ENCODE results near the gene COL9A3. TPM values are rescaled to one million over a fixed set of nuclear protein-coding genes. Genes with fewer than 3 reads are reported as not detected.

Gene COL9A3
- polyA plus RNA-seq, 3 donors, result 14.5 to 27.3 (median 20.8) TPM

GRCh38 chr20:62792182-62792939 is 24.5 kb upstream of the COL9A3 start:
- DNase-seq (ENCODE audit: extremely low read depth in 1 of 11, low read depth in 9 of 11, low spot score in 4 of 11), result no peak

DNA sequence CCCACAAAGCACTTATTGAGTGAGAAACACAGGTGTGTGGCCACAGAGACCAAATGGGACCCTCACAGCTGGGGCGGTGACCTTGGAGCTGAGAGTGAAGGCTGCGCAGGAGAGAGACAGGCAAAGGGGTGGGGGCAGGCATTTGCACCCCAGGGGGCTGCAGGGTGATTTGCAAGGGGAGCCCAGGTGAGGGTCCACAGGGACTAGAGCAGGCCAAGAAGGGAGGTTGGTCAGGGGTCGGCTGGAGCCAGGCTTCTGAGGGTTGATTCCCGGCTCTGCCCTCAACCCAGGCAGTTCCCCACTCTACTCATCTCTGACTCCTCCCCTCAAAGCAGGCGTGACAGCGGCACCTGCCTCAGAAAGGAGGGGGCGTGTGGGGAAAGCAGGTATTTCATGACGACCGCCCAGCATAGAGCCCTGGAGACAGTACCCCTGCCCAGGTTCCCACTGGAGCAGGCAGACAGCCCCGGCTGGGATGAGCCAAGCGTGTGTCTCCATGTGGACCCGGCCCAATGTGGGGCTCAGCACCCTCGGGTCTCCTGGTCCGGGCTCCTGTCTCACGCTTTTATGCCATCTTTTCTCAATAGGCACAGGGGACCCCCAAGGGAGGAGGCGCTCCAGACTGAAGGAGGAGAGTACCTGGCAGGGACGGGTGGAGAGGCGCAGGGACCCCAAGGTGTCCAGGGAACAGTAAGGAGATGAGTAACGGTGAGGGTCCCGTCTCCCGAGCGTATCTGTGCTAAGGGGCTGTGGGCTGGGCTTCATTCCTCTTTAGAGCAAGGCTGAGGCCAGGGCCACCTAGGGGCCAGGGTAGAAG is 23.7 kb upstream of the COL9A3 start:
- no peak for DNase-seq (ENCODE audit: extremely low read depth in 1 of 11, low read depth in 9 of 11, low spot score in 4 of 11)

GRCh38 chr20:62793757-62794006 is 23.2 kb upstream of the COL9A3 start:
- no peak for DNase-seq (ENCODE audit: extremely low read depth in 1 of 11, low read depth in 9 of 11, low spot score in 4 of 11)

DNA sequence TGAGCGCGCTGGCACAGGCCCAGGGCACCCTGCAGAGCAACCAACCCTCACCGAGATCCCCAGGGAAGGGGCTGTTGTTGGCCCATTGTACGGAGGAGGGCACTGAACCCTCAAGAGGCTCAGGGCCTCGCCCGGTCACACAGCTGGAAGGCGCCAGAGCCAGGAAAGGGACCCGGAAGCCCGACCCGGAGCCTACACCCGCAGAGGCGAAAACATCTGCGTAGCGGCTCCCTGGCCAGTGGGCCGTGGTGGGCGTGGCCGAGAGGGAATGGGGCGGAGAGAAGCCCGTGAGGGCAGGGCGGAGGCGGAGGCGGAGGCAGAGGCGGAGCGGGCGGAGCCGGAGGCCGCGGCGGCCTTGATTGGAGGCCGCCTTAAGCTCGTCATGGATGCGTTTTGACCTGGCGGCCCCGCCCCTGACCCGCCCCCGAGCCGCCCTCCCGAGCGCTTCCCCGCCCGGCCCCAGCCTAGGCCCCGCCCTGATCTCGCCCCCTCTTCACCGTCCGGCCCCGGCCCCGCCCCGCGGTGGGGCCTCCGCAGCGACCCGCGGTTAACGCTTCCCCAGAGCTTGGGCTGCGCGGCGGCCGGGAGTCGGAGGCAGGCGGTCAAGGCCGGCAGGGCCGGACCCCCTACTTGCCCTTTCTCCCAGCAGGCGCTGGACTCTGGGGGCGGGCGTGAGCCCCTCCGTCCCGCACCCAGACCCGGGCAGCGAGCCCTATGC is 22.7 kb upstream of the COL9A3 start:
- DNase-seq (ENCODE audit: extremely low read depth in 1 of 11, low read depth in 9 of 11, low spot score in 4 of 11), result peak in 10 of 11 donors; percentile 78 to 94 (median 92)

DNA sequence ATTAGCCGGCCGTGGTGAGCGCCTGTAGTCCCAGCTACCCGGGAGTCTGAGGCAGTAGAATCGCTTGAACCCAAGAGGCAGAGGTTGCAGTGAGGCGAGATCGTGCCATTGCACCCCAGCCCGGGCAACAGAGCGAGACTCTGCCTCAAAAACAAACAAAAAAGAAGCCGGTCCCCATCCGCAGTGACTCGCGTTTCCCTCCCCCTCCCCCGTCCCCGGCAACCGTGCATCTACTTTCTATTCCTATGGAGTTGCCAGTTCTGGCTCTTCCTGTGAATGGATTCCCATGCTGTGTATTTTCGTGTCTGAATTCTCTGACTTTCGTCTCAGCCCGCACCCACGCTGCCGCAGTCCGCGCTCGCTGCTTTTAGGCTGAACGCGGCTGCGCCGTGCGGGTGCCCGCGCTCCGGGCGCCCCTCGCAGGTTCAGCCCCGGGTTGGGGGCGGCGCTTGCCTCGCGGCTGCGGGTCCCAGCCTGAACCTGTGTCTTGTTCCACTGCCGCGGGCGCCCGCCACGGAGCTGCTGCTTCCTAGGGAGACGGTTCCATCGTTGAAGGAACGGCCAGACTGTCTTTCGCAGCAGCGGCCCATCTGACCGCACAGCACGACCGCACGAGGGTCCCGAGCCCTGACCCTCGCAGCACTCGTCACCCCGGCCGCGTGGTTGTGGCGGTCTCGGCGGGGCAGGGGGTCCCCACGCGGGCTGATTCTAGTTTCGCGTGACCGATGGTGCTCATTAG is 21.7 kb upstream of the COL9A3 start:
- DNase-seq (ENCODE audit: extremely low read depth in 1 of 11, low read depth in 9 of 11, low spot score in 4 of 11), result no peak

GRCh38 chr20:62796699-62797491 is 20.0 kb upstream of the COL9A3 start:
- no peak for DNase-seq (ENCODE audit: extremely low read depth in 1 of 11, low read depth in 9 of 11, low spot score in 4 of 11)

DNA sequence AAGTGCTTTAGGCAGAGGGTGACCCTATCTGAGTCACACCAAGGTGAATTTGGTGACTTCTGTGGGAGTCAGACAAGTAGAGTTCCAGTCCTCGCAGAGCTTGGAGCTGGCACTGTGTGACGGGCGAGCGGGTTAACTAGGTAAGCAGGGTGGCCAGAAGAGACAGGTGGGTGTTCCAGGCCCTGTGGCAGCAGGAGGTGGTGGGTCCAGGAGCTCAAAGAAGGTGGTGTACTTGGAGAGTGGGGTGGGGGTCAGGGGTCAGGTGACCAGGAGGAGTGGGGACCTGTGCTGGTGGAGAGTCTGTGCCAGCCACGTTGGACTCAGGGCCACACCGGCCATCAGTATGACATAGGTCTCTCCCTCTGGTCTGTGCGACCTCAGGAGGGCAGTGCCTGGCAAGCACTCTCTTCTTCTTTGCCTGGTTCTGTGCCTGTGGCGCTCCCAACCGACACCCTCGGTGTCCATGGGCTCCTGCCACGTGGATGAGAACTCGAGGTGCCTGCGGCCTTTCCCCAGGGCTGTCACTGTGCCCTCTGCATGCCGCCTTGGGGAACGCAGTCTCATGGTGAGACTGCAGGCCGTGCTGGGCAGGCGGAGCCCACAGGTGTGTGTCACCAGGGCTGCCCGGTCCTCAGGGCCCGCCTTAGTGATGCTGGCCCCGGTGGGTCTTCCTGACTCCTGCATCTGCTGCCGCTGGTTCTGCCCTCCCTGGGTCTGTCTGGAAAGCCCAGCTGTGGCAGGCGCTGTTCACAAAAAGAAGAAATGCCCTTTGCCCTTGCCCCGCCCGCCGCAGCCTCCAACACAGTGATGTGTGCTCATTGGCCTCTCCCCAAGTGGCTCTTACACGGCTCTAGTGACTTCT is 18.9 kb upstream of the COL9A3 start:
- DNase-seq (ENCODE audit: extremely low read depth in 1 of 11, low read depth in 9 of 11, low spot score in 4 of 11), result no peak

- DNase-seq (ENCODE audit: extremely low read depth in 1 of 11, low read depth in 9 of 11, low spot score in 4 of 11), result no peak
These were observed 17.8 kb upstream of the COL9A3 start for GRCh38 chr20:62799036-62799435.

DNA sequence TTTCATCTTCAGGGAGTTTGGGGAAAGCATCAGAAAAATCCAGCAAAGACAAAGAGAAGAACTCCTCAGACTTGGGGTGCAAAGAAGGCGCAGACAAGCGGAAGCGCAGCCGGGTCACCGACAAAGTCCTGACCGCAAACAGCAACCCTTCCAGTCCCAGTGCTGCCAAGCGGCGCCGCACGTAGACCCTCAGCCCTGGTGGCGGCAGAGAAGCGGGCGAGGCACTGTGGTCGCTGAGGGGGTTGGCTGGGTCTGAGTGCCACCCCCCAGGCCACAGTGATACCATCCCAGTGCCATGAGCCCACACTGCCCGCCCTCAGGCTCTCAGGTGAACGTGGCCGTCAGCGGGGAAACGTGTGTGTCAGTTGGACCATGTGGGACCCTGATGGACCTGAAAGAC is 17.4 kb upstream of the COL9A3 start:
- no peak for DNase-seq (ENCODE audit: extremely low read depth in 1 of 11, low read depth in 9 of 11, low spot score in 4 of 11)

- DNase-seq (ENCODE audit: extremely low read depth in 1 of 11, low read depth in 9 of 11, low spot score in 4 of 11), result no peak
These were observed 17.0 kb upstream of the COL9A3 start for GRCh38 chr20:62799873-62800272.

GRCh38 chr20:62800314-62801259 is 16.3 kb upstream of the COL9A3 start:
- no peak for DNase-seq (ENCODE audit: extremely low read depth in 1 of 11, low read depth in 9 of 11, low spot score in 4 of 11)

DNA sequence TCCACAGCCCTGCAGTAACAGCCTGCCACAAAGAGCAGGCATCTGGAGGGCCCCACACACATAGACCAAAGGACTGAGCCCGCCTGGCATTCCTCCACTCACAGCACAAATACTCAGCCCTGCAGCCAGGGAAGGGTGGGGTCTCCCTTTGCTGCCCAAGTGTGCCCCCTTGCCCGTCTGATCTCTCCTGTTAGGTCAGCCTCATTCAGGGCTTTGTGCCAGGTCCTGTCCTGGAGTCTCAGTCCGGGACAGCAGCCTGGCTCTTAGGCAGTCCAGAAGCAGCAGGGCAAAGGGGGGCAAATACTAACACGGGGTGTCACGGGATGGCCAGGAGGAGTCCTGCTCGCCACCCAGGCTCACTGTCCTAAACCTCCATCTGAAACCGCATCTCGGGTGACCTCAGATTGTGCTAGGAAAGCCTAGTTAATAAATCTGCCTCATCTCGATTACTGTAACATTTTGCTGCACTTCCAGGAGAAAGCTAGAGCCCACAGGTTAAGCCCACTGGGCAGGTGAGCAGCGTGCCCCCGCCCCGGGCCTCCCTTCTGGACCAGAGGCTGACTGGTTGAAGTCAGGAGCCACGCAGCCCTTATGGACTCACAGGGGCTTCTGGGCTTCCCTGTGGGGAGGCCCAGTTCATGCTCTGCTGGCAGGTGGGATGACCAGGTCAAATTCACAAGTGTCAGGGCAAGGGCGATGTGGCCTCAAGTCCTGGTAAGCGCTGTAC is 15.4 kb upstream of the COL9A3 start:
- DNase-seq (ENCODE audit: extremely low read depth in 1 of 11, low read depth in 9 of 11, low spot score in 4 of 11), result no peak

DNA sequence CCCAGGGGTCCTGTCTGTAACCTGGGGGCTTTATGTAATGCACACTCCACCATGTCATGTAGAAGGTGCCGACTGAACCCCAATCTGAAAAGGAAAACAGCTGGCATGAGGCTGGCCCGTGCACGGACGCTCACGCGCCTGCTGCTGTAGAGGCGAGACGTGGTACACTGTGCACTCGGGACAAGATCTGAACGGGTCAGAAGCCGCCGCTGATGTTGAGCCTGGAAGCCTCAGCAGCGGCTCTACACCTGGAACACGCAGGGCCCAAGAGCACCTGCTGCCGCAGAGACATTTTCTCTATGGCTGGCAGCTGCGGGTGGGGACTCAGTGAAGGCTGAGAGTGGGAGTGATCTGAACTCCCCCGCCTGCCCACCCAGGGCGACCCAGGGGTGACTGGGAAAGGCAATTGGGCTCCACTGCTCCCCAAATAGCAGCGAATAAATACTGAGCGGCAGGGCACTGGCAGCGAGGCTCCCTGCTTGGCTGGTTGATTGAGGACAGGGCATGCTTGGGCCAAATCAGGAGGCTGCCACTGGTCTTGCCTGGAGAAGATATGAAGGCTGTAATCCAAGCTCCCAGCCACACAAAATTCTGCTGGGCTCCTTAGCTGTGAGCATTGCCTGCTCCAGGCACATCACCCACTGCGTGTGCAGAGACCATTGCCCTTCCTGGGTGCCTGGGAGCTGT is 14.7 kb upstream of the COL9A3 start:
- DNase-seq (ENCODE audit: extremely low read depth in 1 of 11, low read depth in 9 of 11, low spot score in 4 of 11), result no peak

GRCh38 chr20:62804021-62804626 is 12.7 kb upstream of the COL9A3 start:
- DNase-seq (ENCODE audit: extremely low read depth in 1 of 11, low read depth in 9 of 11, low spot score in 4 of 11), result no peak

GRCh38 chr20:62804627-62805154 is 12.2 kb upstream of the COL9A3 start, which contains the start of gene OGFR:
TSS of gene OGFR (plus strand) at chr20:62804835. CDS start at chr20:62804860, 25 bp downstream.
- DNase-seq (ENCODE audit: extremely low read depth in 1 of 11, low read depth in 9 of 11, low spot score in 4 of 11), result no peak

Data from renal cortex interstitium (tissue), 11 donors.